Karpas-422 (cell line): Measurements from ENCODE around the gene TIGD1. TPM values are rescaled to one million over a fixed set of nuclear protein-coding genes. Genes with fewer than 3 reads are reported as not detected.
A peak's percentile ranks its signal among the peaks of the same experiment; 100 is the strongest.

ENCODE experiments used
- DNase-seq: peaks from one replicate; pipeline ENCODE4 v3.0.0-alpha.2; 2015
- H2AFZ ChIP-seq: fragments of 200-600 bp; sonication (generic); 2 replicates; pipeline ENCODE4 v1.6.1; 2014; ENCODE audit warnings: antibody characterized with exemption, low read length, mixed read lengths
- H3K27ac ChIP-seq: fragments of 200-600 bp; sonication (generic); 2 replicates; pipeline ENCODE4 v1.5.1; 2014; ENCODE audit warnings: mild to moderate bottlenecking, low read length, moderate library complexity
- H3K27me3 ChIP-seq: fragments of 200-600 bp; sonication (generic); 2 replicates; pipeline ENCODE4 v1.6.1; 2014; ENCODE audit warnings: low read length, mixed read lengths
- H3K36me3 ChIP-seq: fragments of 200-600 bp; sonication (generic); 2 replicates; pipeline ENCODE4 v1.6.1; 2014; ENCODE audit warnings: low read length, mixed read lengths; ENCODE audit not compliant: insufficient read depth
- H3K4me1 ChIP-seq: fragments of 200-600 bp; sonication (generic); 2 replicates; pipeline ENCODE4 v1.6.1; 2014; ENCODE audit warnings: mild to moderate bottlenecking, low read length, mixed read lengths
- H3K4me2 ChIP-seq: fragments of 200-600 bp; sonication (generic); 2 replicates; pipeline ENCODE4 v1.6.1; 2014; ENCODE audit warnings: low read length, low read depth, mild to moderate bottlenecking; ENCODE audit not compliant: poor library complexity, severe bottlenecking
- H3K4me3 ChIP-seq: fragments of 200-600 bp; sonication (generic); 2 replicates; pipeline ENCODE4 v1.5.1; 2014; ENCODE audit warnings: mild to moderate bottlenecking, antibody characterized with exemption, low read length, mixed read lengths
- H3K79me2 ChIP-seq: fragments of 200-600 bp; sonication (generic); 2 replicates; pipeline ENCODE4 v1.6.1; 2014; ENCODE audit warnings: mild to moderate bottlenecking, low read length, mixed read lengths
- H3K9ac ChIP-seq: fragments of 200-600 bp; sonication (generic); 2 replicates; pipeline ENCODE4 v1.6.0; 2014; ENCODE audit warnings: low read length
- H3K9me2 ChIP-seq: fragments of 200-600 bp; sonication (generic), shearing (Covaris generic); replicated peaks from 2 replicates; pipeline ENCODE4 v1.6.0; 2014; ENCODE audit warnings: mild to moderate bottlenecking, low read length, moderate library complexity; ENCODE audit not compliant: insufficient read depth
- H3K9me3 ChIP-seq: fragments of 300-700, 200-600 bp; sonication (generic); 2 replicates; pipeline ENCODE4 v1.6.1; 2014; ENCODE audit warnings: low read length, mixed read lengths
- H4K20me1 ChIP-seq: fragments of 200-600 bp; sonication (generic); 2 replicates; pipeline ENCODE4 v1.6.1; 2014; ENCODE audit warnings: mild to moderate bottlenecking, antibody characterized with exemption, low read length, low read depth; ENCODE audit not compliant: insufficient read depth
- total RNA-seq: library from RNA; depleted of rRNA; stranded (reverse); fragments of >200 nt; shearing (Covaris generic); gene quantifications from 2 replicates; pipeline ENCODE4 v1.2.3, GENCODE V29; 2014; ENCODE audit warnings: low replicate concordance

TIGD1 gene
- total RNA-seq, 1 experiment from 2014 or later, result 20.6 TPM

DNA sequence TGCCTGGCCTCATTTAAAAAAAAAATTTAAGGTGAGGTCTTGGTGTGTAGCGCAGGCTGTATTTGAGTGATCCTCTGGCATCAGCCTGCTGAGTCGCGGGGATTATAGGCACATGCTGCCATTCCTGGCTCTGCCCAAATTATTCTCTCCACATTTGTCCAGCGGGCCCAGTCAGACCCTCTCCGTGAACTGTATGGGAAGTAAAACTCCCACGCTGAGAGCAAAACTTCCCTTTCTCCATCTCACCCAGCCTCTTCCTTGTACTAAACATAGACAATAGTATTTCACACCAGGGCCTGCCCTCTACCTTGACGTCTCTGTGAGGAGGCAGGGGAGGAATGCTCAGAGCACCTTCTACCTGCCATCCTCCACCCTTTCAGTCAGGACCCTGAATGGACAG lies 37.2 kb upstream of the TIGD1 start:
- H3K4me2 ChIP-seq, result no peak overlapping the region
- no peak overlapping the region for H2AFZ ChIP-seq
- no peak for DNase-seq
- no peaks in the 10 kb centered on the region for H4K20me1 ChIP-seq
- H3K4me1 ChIP-seq, result no peaks in the 10 kb centered on the region
- H3K27ac ChIP-seq, result no peak overlapping the region
- no peaks in the 10 kb centered on the region for H3K79me2 ChIP-seq
- H3K9me2 ChIP-seq, result no peaks in the 10 kb centered on the region
- H3K36me3 ChIP-seq, result no peaks in the 10 kb centered on the region
- no peaks in the 10 kb centered on the region for H3K27me3 ChIP-seq
- H3K4me3 ChIP-seq, result no peak overlapping the region
- no peaks in the 10 kb centered on the region for H3K9me3 ChIP-seq
- H3K9ac ChIP-seq, result no peak overlapping the region

DNA sequence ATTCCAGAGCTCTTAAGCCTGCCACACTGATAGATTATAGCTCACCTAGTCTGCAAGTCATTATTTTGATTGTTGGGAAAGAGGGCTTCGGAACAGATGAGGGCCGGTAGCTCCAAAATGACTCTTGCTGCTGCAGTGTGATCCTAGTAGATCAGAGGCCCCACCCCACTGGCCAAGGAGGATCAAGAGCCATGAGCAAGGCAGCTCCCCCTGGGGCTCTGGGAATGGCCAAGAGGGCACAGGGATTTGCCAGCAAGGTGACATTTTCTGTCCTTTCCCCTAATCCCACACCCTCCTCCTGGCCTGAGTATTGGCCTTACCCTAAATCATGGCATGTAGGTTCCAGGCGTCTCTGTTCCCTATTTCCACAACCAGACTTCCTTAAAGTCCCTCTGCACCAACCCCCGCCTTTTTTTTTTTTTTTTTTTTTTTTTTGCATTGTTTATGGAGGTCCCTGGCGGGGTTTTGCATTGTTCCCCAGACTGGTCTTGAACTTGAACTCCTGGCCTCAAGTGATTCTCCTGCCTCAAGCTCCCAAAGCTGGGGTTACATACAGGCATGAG lies 36.7 kb upstream of the TIGD1 start:
- Histone ChIP-seq H3K9me2 (no peaks in the 10 kb centered on the region), H3K27me3 (no peaks in the 10 kb centered on the region), H3K4me2 (no peak overlapping the region), H3K27ac (no peak overlapping the region), H2AFZ (no peak overlapping the region), H3K36me3 (no peaks in the 10 kb centered on the region), H3K9me3 (no peaks in the 10 kb centered on the region), H3K9ac (no peak overlapping the region), H3K4me1 (peaks cover 2% of the 10 kb centered on the region), H4K20me1 (no peaks in the 10 kb centered on the region), H3K79me2 (no peaks in the 10 kb centered on the region), H3K4me3 (no peak overlapping the region)
- no peak for DNase-seq

DNA sequence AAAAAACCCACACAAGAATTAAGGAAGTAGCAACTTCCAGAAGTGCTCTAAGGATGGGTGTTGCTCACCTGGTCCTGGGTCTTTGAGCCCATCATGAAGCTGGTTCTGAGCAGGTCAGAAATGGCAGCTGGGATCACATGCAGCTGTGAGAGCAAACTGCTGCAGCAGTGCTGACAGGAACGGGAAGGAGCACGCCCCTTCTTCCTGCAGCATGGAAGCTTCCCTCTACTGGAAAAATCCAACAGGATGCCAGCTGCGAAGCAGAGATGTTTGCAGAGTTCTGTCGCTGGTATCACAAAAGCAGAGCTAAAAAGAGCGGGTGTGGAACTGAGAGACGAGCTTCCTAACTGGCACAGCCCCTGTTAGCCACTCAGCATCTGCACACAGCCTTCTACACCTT lies 33.9 kb upstream of the TIGD1 start:
- H3K4me3 ChIP-seq, result no peak overlapping the region
- DNase-seq, result no peak
- no peaks in the 10 kb centered on the region for H3K79me2 ChIP-seq
- H3K9ac ChIP-seq, result no peak overlapping the region
- H3K9me2 ChIP-seq, result no peaks in the 10 kb centered on the region
- no peak overlapping the region for H3K27ac ChIP-seq
- no peak overlapping the region for H2AFZ ChIP-seq
- H3K36me3 ChIP-seq, result 0 out of 2 replicates have a peak, but pooled peaks cover 3% of the 10 kb centered on the region
- no peaks in the 10 kb centered on the region for H3K27me3 ChIP-seq
- peaks cover 19% of the 10 kb centered on the region for H3K4me1 ChIP-seq
- no peak overlapping the region for H3K4me2 ChIP-seq
- H3K9me3 ChIP-seq, result no peaks in the 10 kb centered on the region
- H4K20me1 ChIP-seq, result no peaks in the 10 kb centered on the region

DNA sequence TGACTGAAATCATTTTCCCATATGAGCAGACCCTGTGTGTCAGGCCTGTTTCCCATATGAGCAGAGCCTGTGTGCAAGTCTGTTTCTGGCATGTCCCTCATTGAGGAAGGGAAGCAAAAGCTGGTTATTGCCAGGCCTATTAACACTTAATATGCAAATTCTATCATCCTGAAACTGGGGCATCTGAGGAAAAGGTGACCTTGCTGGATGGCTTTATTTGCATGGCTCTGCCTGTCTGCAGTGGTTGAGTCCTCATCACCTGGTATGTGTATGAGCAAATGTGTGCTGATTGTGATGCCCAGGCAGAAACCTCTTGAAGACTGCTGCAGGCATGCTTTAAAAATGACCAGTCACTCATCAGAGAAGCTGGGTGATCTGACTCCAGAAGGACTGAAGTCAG lies 31.4 kb upstream of the TIGD1 start:
- H3K79me2 ChIP-seq, result no peaks in the 10 kb centered on the region
- H3K4me1 ChIP-seq, result peaks cover 19% of the 10 kb centered on the region
- no peaks in the 10 kb centered on the region for H3K9me2 ChIP-seq
- H3K27me3 ChIP-seq, result no peaks in the 10 kb centered on the region
- no peak overlapping the region for H3K27ac ChIP-seq
- 0 out of 2 replicates have a peak, but pooled peaks cover 3% of the 10 kb centered on the region for H3K36me3 ChIP-seq
- peak; percentile 48 for DNase-seq
- no peak overlapping the region for H2AFZ ChIP-seq
- peak overlapping the region; percentile 39; the same call in 1 of the 2 replicates for H3K9ac ChIP-seq
- no peaks in the 10 kb centered on the region for H3K9me3 ChIP-seq
- no peaks in the 10 kb centered on the region for H4K20me1 ChIP-seq
- no peak overlapping the region for H3K4me3 ChIP-seq
- H3K4me2 ChIP-seq, result peak overlapping the region; percentile 31

DNA sequence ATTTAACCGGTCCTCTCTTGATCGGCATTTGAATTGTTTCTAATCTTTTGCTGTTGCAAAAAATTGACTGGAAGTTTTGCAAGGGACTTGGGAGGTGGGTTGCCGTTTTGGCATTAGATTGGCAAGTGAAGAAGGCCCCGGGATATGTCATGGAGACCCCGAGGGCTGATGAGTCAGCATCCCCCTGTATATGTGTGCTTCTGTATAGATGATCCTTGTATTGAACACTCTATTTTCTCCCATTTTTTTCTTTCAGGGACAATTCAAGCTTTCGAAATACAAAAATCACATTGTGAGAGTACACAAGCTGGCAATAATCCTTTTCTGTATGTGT lies 30.3 kb upstream of the TIGD1 start:
- DNase-seq, result no peak
- Histone ChIP-seq H3K4me2 (no peak overlapping the region), H3K27ac (no peak overlapping the region), H3K9me2 (no peaks in the 10 kb centered on the region), H3K4me1 (peaks cover 19% of the 10 kb centered on the region), H3K27me3 (no peaks in the 10 kb centered on the region), H3K4me3 (no peak overlapping the region), H3K36me3 (0 out of 2 replicates have a peak, but pooled peaks cover 3% of the 10 kb centered on the region), H3K9me3 (no peaks in the 10 kb centered on the region), H4K20me1 (no peaks in the 10 kb centered on the region), H2AFZ (no peak overlapping the region), H3K79me2 (no peaks in the 10 kb centered on the region), H3K9ac (no peak overlapping the region)

DNA sequence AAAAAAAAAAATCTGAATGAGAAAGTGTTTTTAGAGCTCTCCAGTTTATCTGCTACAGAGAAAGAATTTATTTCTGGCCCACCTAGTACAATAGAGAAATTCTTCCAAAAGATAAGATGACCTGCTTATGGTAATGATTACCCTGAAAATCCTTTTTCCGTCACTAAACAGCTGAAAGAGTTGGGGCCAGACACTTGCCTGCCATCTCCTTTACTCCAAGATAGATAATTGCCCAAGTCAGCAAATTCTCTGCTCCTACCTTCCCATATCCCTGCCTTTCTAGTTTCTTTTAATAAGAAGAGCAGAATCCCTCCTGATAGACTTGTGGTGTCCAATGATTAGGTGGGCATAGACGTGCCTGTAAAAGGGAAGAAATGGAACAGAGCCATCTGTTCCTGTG lies 28.3 kb upstream of the TIGD1 start:
- Histone ChIP-seq H4K20me1 (no peaks in the 10 kb centered on the region), H3K9ac (no peak overlapping the region), H2AFZ (no peak overlapping the region), H3K79me2 (no peaks in the 10 kb centered on the region), H3K36me3 (peaks cover 14% of the 10 kb centered on the region; the same call in 1 of the 2 replicates), H3K27me3 (no peaks in the 10 kb centered on the region), H3K4me3 (no peak overlapping the region), H3K4me2 (no peak overlapping the region), H3K27ac (no peak overlapping the region), H3K9me2 (no peaks in the 10 kb centered on the region), H3K9me3 (no peaks in the 10 kb centered on the region), H3K4me1 (peaks cover 19% of the 10 kb centered on the region)
- DNase-seq, result no peak

DNA sequence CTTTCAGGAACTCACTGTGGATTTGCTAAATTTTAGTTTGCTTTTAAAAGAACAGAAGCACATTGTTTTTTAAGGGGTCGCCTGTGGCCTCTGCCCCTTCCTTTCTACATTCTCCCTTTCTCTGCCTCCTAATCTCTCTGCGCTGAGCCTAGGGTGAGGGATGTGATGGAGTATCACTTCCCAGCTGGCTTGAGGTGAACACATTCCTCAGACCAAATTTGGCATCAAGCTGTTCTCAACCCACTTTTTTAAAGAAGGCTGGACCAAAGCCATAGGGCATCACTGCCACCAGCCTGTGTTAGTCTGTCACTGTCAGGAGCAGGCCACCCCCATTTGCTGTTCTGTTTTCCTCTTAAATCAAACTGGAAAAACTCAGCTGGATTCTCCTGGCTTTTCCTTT lies 27.5 kb upstream of the TIGD1 start:
- no peak overlapping the region for H3K4me2 ChIP-seq
- H3K9ac ChIP-seq, result no peak overlapping the region
- H3K4me1 ChIP-seq, result peaks cover 19% of the 10 kb centered on the region
- no peak overlapping the region for H3K4me3 ChIP-seq
- H2AFZ ChIP-seq, result no peak overlapping the region
- no peak overlapping the region for H3K27ac ChIP-seq
- H3K9me3 ChIP-seq, result no peaks in the 10 kb centered on the region
- H3K9me2 ChIP-seq, result no peaks in the 10 kb centered on the region
- H3K27me3 ChIP-seq, result no peaks in the 10 kb centered on the region
- peaks cover 14% of the 10 kb centered on the region; the same call in 1 of the 2 replicates for H3K36me3 ChIP-seq
- H3K79me2 ChIP-seq, result no peaks in the 10 kb centered on the region
- no peaks in the 10 kb centered on the region for H4K20me1 ChIP-seq
- DNase-seq, result no peak

DNA sequence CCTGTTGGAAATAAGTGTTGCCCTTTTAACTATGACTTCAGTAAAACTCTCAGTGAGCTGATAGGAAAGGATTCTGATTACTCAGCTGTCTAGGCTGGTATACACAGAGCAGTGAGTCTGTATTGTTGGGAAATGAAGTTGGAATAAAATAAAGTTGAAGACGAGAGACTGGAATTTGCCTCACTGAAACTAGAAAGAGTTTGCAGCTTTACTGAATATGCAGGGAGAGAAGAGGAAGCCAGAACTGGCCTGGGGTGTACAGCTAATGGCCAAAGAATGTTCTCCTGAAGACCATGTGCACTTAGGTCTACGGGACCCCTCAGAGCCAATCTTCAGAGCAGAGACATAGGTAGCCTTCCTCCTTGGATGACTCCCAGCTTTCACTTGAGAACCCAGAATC lies 26.6 kb upstream of the TIGD1 start:
- no peak for DNase-seq

DNA sequence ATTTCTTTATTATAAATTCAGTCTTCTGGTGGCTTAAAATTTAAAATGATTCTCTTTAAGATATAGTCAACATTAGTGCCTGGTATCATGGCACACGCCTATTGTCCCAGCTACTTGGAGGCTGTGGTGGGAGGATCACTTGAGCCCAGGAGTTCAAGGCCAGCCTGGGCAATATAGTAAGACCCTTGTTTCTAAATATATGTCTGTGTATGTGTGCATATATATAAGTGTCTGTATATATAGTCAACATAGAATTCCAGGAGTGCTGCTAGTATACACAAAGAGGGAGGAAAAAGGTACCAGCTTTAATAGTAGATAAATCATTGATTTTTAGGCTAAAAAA lies 25.0 kb upstream of the TIGD1 start:
- Histone ChIP-seq H3K27ac (no peak overlapping the region), H3K4me3 (no peak overlapping the region), H3K27me3 (no peaks in the 10 kb centered on the region), H3K9me2 (no peaks in the 10 kb centered on the region), H3K4me2 (no peak overlapping the region), H4K20me1 (no peaks in the 10 kb centered on the region), H2AFZ (no peak overlapping the region), H3K36me3 (peaks cover 11% of the 10 kb centered on the region; the same call in 1 of the 2 replicates), H3K4me1 (peaks cover 5% of the 10 kb centered on the region), H3K79me2 (no peaks in the 10 kb centered on the region), H3K9me3 (no peaks in the 10 kb centered on the region), H3K9ac (no peak overlapping the region)
- DNase-seq, result no peak

More for the DNA sequence above, 26.6 kb upstream of the TIGD1 start:
- Histone ChIP-seq H3K9me3 (no peaks in the 10 kb centered on the region), H3K27me3 (no peaks in the 10 kb centered on the region), H3K4me1 (peaks cover 16% of the 10 kb centered on the region), H3K27ac (no peak overlapping the region), H3K79me2 (no peaks in the 10 kb centered on the region), H3K9me2 (no peaks in the 10 kb centered on the region), H3K36me3 (peaks cover 14% of the 10 kb centered on the region; the same call in 1 of the 2 replicates), H3K4me2 (no peak overlapping the region), H3K9ac (no peak overlapping the region), H3K4me3 (no peak overlapping the region), H4K20me1 (no peaks in the 10 kb centered on the region), H2AFZ (no peak overlapping the region)
